LNCaP clone FGC (cell line): ENCODE data around the gene ZNF134.

Experiments used
- DNase-seq: peaks from one replicate; pipeline ENCODE4 v3.0.0-alpha.2; 2011; ENCODE audit warnings: low read depth
- H3K4me3 ChIP-seq: 2 replicates; pipeline ENCODE4 v1.5.1; 2011; ENCODE audit warnings: mild to moderate bottlenecking, low read depth, low read length, control low read depth
- CTCF ChIP-seq: IDR thresholded peaks from 2 replicates; pipeline ENCODE4 v1.5.1; 2012; ENCODE audit warnings: mild to moderate bottlenecking; ENCODE audit not compliant: control insufficient read depth, insufficient read depth; ENCODE audit errors: extremely low read depth

The ZNF134 gene

GRCh38 chr19:57668635-57669034, 54.6 kb downstream of the ZNF134 start, which contains the start of gene ZSCAN4:
Gene ZSCAN4 (plus strand): TSS chr19:57668935. CDS start chr19:57676146, 7,211 bp downstream.
- no peak for DNase-seq

GRCh38 chr19:57671124-57671895, 57.3 kb downstream of the ZNF134 start:
- no peak for TF ChIP-seq CTCF
- DNase-seq, result no peak
- no peak overlapping the region for H3K4me3 ChIP-seq

More at GRCh38 chr19:57668635-57669034, 54.6 kb downstream of the ZNF134 start, which contains the start of gene ZSCAN4:
- no peak within 1 kb of the TSS for H3K4me3 ChIP-seq
- TF ChIP-seq CTCF, result no peak

GRCh38 chr19:57672466-57672865, 58.4 kb downstream of the ZNF134 start:
- TF ChIP-seq CTCF, result no peak
- no peak for DNase-seq

More at GRCh38 chr19:57672466-57672865, 58.4 kb downstream of the ZNF134 start:
- H3K4me3 ChIP-seq, result no peak overlapping the region
